Measurements from ENCODE around the gene HDGFL3.

DNA sequence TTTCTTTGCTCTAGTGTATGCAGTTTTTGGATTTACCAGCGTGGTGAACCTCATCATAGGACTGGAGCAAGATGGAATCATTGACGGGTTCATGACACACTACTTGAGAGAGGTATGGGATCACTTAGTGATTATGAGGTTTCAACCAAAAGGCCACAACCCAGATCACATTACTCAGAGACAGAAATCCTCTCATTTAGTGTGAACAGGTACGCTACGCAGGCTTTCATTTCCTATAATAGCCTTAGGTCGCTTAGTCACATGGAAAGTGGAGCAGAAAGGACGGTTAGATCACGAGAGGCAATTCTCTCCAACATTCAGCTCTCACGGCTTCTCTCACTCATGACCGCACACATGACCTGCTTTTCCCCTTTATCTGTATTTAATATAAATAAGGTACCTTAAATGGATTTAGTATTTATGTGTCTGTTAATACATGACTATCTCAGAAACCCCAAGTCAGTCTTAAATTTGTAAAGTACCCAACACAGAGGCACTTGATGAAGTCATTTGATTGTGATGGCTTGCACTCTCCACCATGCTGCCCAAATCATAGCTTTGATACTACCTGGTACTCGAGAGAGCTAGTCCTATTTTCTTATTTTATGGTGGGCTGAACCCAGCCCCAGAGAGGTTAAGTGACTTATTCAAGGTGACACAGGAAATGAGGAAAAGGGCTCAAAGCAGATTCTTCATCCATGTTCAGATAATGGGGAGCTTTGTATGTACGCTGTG lies 91.6 kb downstream of the HDGFL3 start:
- TF ChIP-seq, protein P1, sequence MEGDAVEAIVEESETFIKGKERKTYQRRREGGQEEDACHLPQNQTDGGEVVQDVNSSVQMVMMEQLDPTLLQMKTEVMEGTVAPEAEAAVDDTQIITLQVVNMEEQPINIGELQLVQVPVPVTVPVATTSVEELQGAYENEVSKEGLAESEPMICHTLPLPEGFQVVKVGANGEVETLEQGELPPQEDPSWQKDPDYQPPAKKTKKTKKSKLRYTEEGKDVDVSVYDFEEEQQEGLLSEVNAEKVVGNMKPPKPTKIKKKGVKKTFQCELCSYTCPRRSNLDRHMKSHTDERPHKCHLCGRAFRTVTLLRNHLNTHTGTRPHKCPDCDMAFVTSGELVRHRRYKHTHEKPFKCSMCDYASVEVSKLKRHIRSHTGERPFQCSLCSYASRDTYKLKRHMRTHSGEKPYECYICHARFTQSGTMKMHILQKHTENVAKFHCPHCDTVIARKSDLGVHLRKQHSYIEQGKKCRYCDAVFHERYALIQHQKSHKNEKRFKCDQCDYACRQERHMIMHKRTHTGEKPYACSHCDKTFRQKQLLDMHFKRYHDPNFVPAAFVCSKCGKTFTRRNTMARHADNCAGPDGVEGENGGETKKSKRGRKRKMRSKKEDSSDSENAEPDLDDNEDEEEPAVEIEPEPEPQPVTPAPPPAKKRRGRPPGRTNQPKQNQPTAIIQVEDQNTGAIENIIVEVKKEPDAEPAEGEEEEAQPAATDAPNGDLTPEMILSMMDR (IDR thresholded peaks at IDR 0.05) = no peak
- TF ChIP-seq EZH2 (IDR thresholded peaks at IDR 0.05; ENCODE audit: borderline replicate concordance, insufficient read depth, low read depth, low read length, poor library complexity, severe bottlenecking) = no peak
